H9 (cell line): ENCODE results near the gene ACAD10. TPM values are rescaled to one million over a fixed set of nuclear protein-coding genes. Genes with fewer than 3 reads are reported as not detected.

Experiments
- DNase-seq: peaks from one replicate; pipeline ENCODE4 v3.0.0-alpha.2; 2017
- H2AFZ ChIP-seq: one replicate; pipeline ENCODE4 v1.6.1; 2013; ENCODE audit warnings: mild to moderate bottlenecking, low read length, control low read depth, moderate library complexity
- H2AK5ac ChIP-seq: 2 replicates; pipeline ENCODE4 v1.6.1; 2013; ENCODE audit warnings: low read length, control low read depth, mixed read lengths; ENCODE audit not compliant: insufficient read length
- H2BK120ac ChIP-seq: one replicate; pipeline ENCODE4 v1.6.1; 2013; ENCODE audit warnings: low read depth, mild to moderate bottlenecking, low read length, control low read depth, inconsistent platforms; ENCODE audit not compliant: poor library complexity, severe bottlenecking
- H2BK12ac ChIP-seq: 2 replicates; pipeline ENCODE4 v1.6.1; 2013; ENCODE audit warnings: low read length, control low read depth, mixed read lengths, low read depth; ENCODE audit not compliant: insufficient read length
- H2BK15ac ChIP-seq: 2 replicates; pipeline ENCODE4 v1.6.1; 2013; ENCODE audit warnings: low read depth, low read length, control low read depth
- H2BK20ac ChIP-seq: one replicate; pipeline ENCODE4 v1.6.1; 2013; ENCODE audit warnings: low read depth, mild to moderate bottlenecking, low read length, control low read depth, inconsistent platforms; ENCODE audit not compliant: poor library complexity, severe bottlenecking
- H2BK5ac ChIP-seq: 2 replicates; pipeline ENCODE4 v1.6.1; 2013; ENCODE audit warnings: low read length, control low read depth, mixed read lengths; ENCODE audit not compliant: insufficient read length
- H3K14ac ChIP-seq: 2 replicates; pipeline ENCODE4 v1.6.1; 2013; ENCODE audit warnings: low read length, control low read depth; ENCODE audit not compliant: insufficient read depth
- H3K18ac ChIP-seq: 2 replicates; pipeline ENCODE4 v1.6.1; 2013; ENCODE audit warnings: low read depth, mild to moderate bottlenecking, mixed read lengths, low read length, control low read depth; ENCODE audit not compliant: insufficient read length
- H3K23ac ChIP-seq: 2 replicates; pipeline ENCODE4 v1.6.1; 2013; ENCODE audit warnings: low read length, control low read depth, mixed read lengths, low read depth; ENCODE audit not compliant: insufficient read length
- H3K23me2 ChIP-seq: 2 replicates; pipeline ENCODE4 v1.6.1; 2013; ENCODE audit warnings: low read depth, mild to moderate bottlenecking, mixed read lengths, low read length, control low read depth; ENCODE audit not compliant: insufficient read length, poor library complexity, severe bottlenecking
- H3K27ac ChIP-seq: 2 replicates; pipeline ENCODE4 v1.5.1; 2013; ENCODE audit warnings: low read length, control low read depth, mixed read lengths, low read depth; ENCODE audit not compliant: insufficient read length
- H3K27me3 ChIP-seq: 2 replicates; pipeline ENCODE4 v1.6.1; 2013; ENCODE audit warnings: low read length, control low read depth, inconsistent platforms; ENCODE audit not compliant: insufficient read depth
- H3K4ac ChIP-seq: 2 replicates; pipeline ENCODE4 v1.6.1; 2013; ENCODE audit warnings: low read depth, mild to moderate bottlenecking, control low read depth, inconsistent platforms, low read length, moderate library complexity
- H3K4me1 ChIP-seq: 2 replicates; pipeline ENCODE4 v1.6.1; 2013; ENCODE audit warnings: low read length, control low read depth, inconsistent platforms; ENCODE audit not compliant: insufficient read depth
- H3K4me2 ChIP-seq: 2 replicates; pipeline ENCODE4 v1.6.1; 2013; ENCODE audit warnings: low read length, control low read depth, mixed read lengths; ENCODE audit not compliant: insufficient read length, insufficient read depth
- H3K56ac ChIP-seq: 2 replicates; pipeline ENCODE4 v1.6.1; 2013; ENCODE audit warnings: low read depth, mild to moderate bottlenecking, mixed read lengths, low read length, control low read depth; ENCODE audit not compliant: insufficient read length
- H3K79me1 ChIP-seq: 2 replicates; pipeline ENCODE4 v1.6.1; 2013; ENCODE audit warnings: low read depth, mild to moderate bottlenecking, moderate library complexity, low read length, control low read depth, inconsistent platforms; ENCODE audit not compliant: insufficient read depth, poor library complexity, severe bottlenecking
- H3K79me2 ChIP-seq: 2 replicates; pipeline ENCODE4 v1.6.1; 2013; ENCODE audit warnings: low read length, control low read depth, inconsistent platforms; ENCODE audit not compliant: insufficient read depth
- H3K9ac ChIP-seq: 2 replicates; pipeline ENCODE4 v1.6.1; 2013; ENCODE audit warnings: low read length, control low read depth, mixed read lengths; ENCODE audit not compliant: insufficient read length; ENCODE audit errors: extremely low read depth
- H3K9me3 ChIP-seq: one replicate; pipeline ENCODE4 v1.6.1; 2013; ENCODE audit warnings: low read depth, low read length, inconsistent platforms; ENCODE audit not compliant: control insufficient read depth
- H3T11ph ChIP-seq: one replicate; pipeline ENCODE4 v1.6.1; 2013; ENCODE audit warnings: mild to moderate bottlenecking, low read length, control low read depth, inconsistent platforms
- H4K20me1 ChIP-seq: one replicate; pipeline ENCODE4 v1.6.1; 2013; ENCODE audit not compliant: control insufficient read depth, insufficient read length, insufficient read depth
- H4K5ac ChIP-seq: 2 replicates; pipeline ENCODE4 v1.6.1; 2013; ENCODE audit warnings: low read depth, mild to moderate bottlenecking, mixed read lengths, low read length, control low read depth; ENCODE audit not compliant: insufficient read length
- H4K8ac ChIP-seq: replicated peaks from 2 replicates; pipeline ENCODE4 v1.6.1; 2013; ENCODE audit warnings: low read length, control low read depth, mixed read lengths, low read depth; ENCODE audit not compliant: insufficient read length
- H4K91ac ChIP-seq: 2 replicates; pipeline ENCODE4 v1.6.1; 2013; ENCODE audit warnings: low read depth, mild to moderate bottlenecking, moderate library complexity, mixed read lengths, low read length, control low read depth; ENCODE audit not compliant: insufficient read length
- H3K27ac Mint-ChIP-seq, 3 experiments: 2 replicates in 2 of 3; 3 replicates in 1 of 3; pipeline ENCODE4 v1.8.0; 2020 to 2021; ENCODE audit warnings: mixed read lengths in 3 of 3, mild to moderate bottlenecking in 1 of 3, moderate library complexity in 1 of 3
- H3K27me3 Mint-ChIP-seq: 2 replicates; pipeline ENCODE4 v1.8.0; 2021; ENCODE audit warnings: low read depth, mild to moderate bottlenecking, moderate library complexity, mixed read lengths
- H3K36me3 Mint-ChIP-seq, 3 experiments: 2 replicates in 2 of 3; 3 replicates in 1 of 3; pipeline ENCODE4 v1.8.0; 2020 to 2021; ENCODE audit warnings: low read depth in 3 of 3, mixed read lengths in 3 of 3; ENCODE audit not compliant: insufficient read depth in 1 of 3
- H3K4me1 Mint-ChIP-seq, 2 experiments: 2 replicates each; pipeline ENCODE4 v1.8.0; 2020; ENCODE audit warnings: mixed read lengths in 2 of 2
- H3K4me3 Mint-ChIP-seq, 2 experiments: 2 replicates in 1 of 2; 3 replicates in 1 of 2; pipeline ENCODE4 v1.8.0; 2020 to 2021; ENCODE audit warnings: mild to moderate bottlenecking in 2 of 2, mixed read lengths in 2 of 2, moderate library complexity in 1 of 2
- H3K9me3 Mint-ChIP-seq, 2 experiments: 2 replicates in 1 of 2; 3 replicates in 1 of 2; pipeline ENCODE4 v1.8.0; 2020; ENCODE audit warnings: mild to moderate bottlenecking in 2 of 2, mixed read lengths in 2 of 2, moderate library complexity in 1 of 2
- CTCF ChIP-seq: fragments of 200-600 bp; sonication (generic); conservative IDR thresholded peaks from 3 replicates; pipeline ENCODE4 v1.8.0; 2021; ENCODE audit warnings: antibody characterized with exemption, mild to moderate bottlenecking
- WGBS: extraction: QIAGEN DNeasy Blood & Tissue Kit; methylation state at CpG from one replicate; pipeline ENCODE4 v1.1.7; 2013; ENCODE audit warnings: missing lambda C conversion rate, low lambda C conversion rate, mixed read lengths; ENCODE audit not compliant: insufficient read length; ENCODE audit errors: extremely low coverage; 5-methylcytosine and 5-hydroxymethylcytosine counted together
- total RNA-seq: library from RNA; stranded (reverse); gene quantifications from 2 replicates; pipeline ENCODE4 v1.2.1, GENCODE V29; 2021

ACAD10 gene
- total RNA-seq, 1 experiment from 2014 or later: 25.7 TPM

DNA sequence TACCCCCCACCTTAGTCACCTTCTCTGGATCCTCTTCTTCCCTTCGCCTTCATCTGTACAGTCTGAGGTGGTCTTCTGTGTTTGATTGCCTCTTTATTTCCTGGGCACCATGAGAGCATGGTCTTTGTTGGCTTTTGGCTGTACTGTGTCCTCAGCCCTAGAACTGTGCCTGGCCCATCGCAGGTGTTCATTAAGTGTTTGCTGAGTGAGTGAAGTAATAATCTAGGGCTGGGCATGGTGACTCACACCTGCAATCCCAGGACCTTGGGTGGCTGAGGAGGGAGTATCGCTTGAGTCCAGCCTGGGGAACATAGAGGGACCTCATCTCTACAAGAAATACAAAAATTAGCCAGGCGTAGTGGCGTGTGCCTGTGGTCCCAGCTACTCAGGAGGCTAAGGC, 94.8 kb downstream of the ACAD10 start:
- no peak for TF ChIP-seq CTCF
- no peak overlapping the region for H3K4ac ChIP-seq
- Mint-ChIP-seq H3K4me3 (no peak overlapping the region), H3K4me1 (peaks cover 4 to 6% of the 10 kb centered on the region in 2 experiments), H3K36me3 (peaks cover 24 to 50% (median 41%) of the 10 kb centered on the region in 3 experiments; a peak in 6 of 7 replicates), H3K27ac (peak overlapping the region in 1 of 3 experiments; percentile 0; a peak in 1 of 7 replicates), H3K9me3 (no peaks in the 10 kb centered on the region; a peak in 1 of 5 replicates), H3K27me3 (no peaks in the 10 kb centered on the region)
- no peak overlapping the region for H2AK5ac ChIP-seq
- DNase-seq: no peak
- no peak overlapping the region for H3T11ph ChIP-seq
- H2BK12ac ChIP-seq: no peak overlapping the region
- no peak overlapping the region for H3K56ac ChIP-seq
- H2BK20ac ChIP-seq: no peak overlapping the region
- H4K5ac ChIP-seq: no peak overlapping the region
- H3K27me3 ChIP-seq: no peaks in the 10 kb centered on the region
- no peaks in the 10 kb centered on the region for H3K9me3 ChIP-seq
- H3K23me2 ChIP-seq: no peaks in the 10 kb centered on the region
- H3K14ac ChIP-seq: no peak overlapping the region
- no peak overlapping the region for H2BK15ac ChIP-seq
- no peak overlapping the region for H3K18ac ChIP-seq
- no CpG with 5 or more reads among the region's 5 CpGs for WGBS
- no peaks in the 10 kb centered on the region; the same call in 1 of the 2 replicates for H3K4me1 ChIP-seq
- no peak overlapping the region for H3K4me2 ChIP-seq
- H3K79me1 ChIP-seq: no peaks in the 10 kb centered on the region
- H4K8ac ChIP-seq: no peak overlapping the region
- no peak overlapping the region for H3K23ac ChIP-seq
- H3K9ac ChIP-seq: no peak overlapping the region
- no peak overlapping the region for H2BK120ac ChIP-seq
- H3K79me2 ChIP-seq: 0 out of 2 replicates have a peak, but pooled peaks cover 2% of the 10 kb centered on the region
- no peak overlapping the region for H2AFZ ChIP-seq
- H3K27ac ChIP-seq: no peak overlapping the region
- no peak overlapping the region for H2BK5ac ChIP-seq
- no peak overlapping the region for H4K91ac ChIP-seq
- H4K20me1 ChIP-seq: no peaks in the 10 kb centered on the region
